ENCODE data around the gene C1orf232. TPM values are rescaled to one million over a fixed set of nuclear protein-coding genes. Genes with fewer than 3 reads are reported as not detected.

C1orf232 gene
- not detected for polyA plus RNA-seq (2012; ENCODE audit: low read depth, missing spikeins)

- FAIRE-seq = no peak
- no peak for DNase-seq (ENCODE audit: insufficient read length, low spot score)
- no peak for TF ChIP-seq SPI1 (IDR thresholded peaks at IDR 0.05; ENCODE audit: low read depth, low read length)
- TF ChIP-seq POLR2AphosphoS5 (IDR thresholded peaks at IDR 0.05; ENCODE audit: low read depth, low read length) = no peak
- no peak for TF ChIP-seq POU2F2 (IDR thresholded peaks at IDR 0.05; ENCODE audit: low read depth, low read length)
- no peak for TF ChIP-seq TAF1 (IDR thresholded peaks at IDR 0.05; ENCODE audit: low read depth, low read length)
- no peak for TF ChIP-seq POLR2A (IDR thresholded peaks at IDR 0.05; ENCODE audit: low read depth, low read length)
- no peak for TF ChIP-seq PAX5 (IDR thresholded peaks at IDR 0.05; ENCODE audit: insufficient read depth, low read length, severe bottlenecking)
Measured at GRCh38 chr1:26168410-26169197, at the start of gene C1orf232. TSS of gene C1orf232 (minus strand) at chr1:26168963. CDS start at chr1:26168499, 464 bp downstream.

DNA sequence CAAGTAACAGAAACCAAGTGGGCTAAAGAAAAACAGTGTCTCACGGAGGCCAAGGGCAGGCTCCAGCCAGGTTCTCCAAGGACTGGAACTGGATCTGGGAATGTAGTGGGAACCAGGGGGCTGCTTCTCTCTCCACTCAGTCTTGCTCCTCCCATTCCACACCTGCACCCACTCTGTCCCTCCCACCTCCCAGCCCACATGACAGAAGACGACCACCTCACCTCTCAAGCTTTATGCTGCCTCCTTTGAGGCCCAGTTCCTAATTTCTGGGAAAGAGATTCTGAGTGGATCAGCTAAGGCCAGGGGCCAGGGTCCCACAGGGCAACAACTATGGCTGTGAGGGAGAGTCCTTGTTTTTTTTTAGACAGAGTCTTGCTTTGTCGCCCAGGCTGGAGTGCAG lies 46.5 kb upstream of the C1orf232 start:
- DNase-seq (ENCODE audit: insufficient read length, low spot score) = no peak
- TF ChIP-seq POLR2A (IDR thresholded peaks at IDR 0.05; ENCODE audit: low read depth, low read length) (no peak), POU2F2 (IDR thresholded peaks at IDR 0.05; ENCODE audit: low read depth, low read length) (no peak), POLR2AphosphoS5 (IDR thresholded peaks at IDR 0.05; ENCODE audit: low read depth, low read length) (no peak), TAF1 (IDR thresholded peaks at IDR 0.05; ENCODE audit: low read depth, low read length) (no peak), SPI1 (IDR thresholded peaks at IDR 0.05; ENCODE audit: low read depth, low read length) (no peak), PAX5 (IDR thresholded peaks at IDR 0.05; ENCODE audit: insufficient read depth, low read length, severe bottlenecking) (no peak)
- no peak for FAIRE-seq

DNA sequence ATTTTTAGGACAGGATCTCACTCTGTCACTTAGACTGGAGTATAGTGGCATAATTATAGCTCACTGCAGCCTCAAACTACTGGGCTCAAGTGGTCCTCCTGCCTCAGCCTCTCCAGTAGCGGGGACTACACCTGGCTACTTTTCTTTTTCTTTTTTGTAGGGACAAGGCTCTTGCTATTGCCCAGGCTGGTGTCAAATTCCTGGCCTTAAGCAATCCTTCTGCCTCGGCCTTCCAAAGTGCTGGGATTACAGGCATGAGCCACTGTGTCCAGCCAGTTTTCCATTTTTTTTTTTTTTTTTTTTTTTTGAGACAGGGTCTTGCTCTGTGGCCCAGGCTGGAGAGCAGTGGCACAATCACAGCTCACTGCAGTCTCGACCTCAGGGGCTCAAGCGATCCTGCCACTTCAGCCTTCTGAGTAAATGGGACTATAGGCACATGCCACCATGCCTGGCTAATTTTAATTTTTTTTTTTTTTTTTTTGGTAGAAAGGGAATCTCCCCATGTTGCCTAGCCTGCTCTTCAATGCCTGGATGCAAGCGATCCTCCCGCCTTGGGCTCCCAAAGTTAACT lies 44.7 kb upstream of the C1orf232 start:
- DNase-seq (ENCODE audit: insufficient read length, low spot score) = no peak
- FAIRE-seq = no peak
- TF ChIP-seq POLR2AphosphoS5 (IDR thresholded peaks at IDR 0.05; ENCODE audit: low read depth, low read length) (no peak), TAF1 (IDR thresholded peaks at IDR 0.05; ENCODE audit: low read depth, low read length) (no peak), POU2F2 (IDR thresholded peaks at IDR 0.05; ENCODE audit: low read depth, low read length) (no peak), PAX5 (IDR thresholded peaks at IDR 0.05; ENCODE audit: insufficient read depth, low read length, severe bottlenecking) (no peak), SPI1 (IDR thresholded peaks at IDR 0.05; ENCODE audit: low read depth, low read length) (no peak), POLR2A (IDR thresholded peaks at IDR 0.05; ENCODE audit: low read depth, low read length) (no peak)

GRCh38 chr1:26212726-26213125 lies 44.0 kb upstream of the C1orf232 start:
- DNase-seq (ENCODE audit: insufficient read length, low spot score) = no peak
- FAIRE-seq = no peak
- no peak for TF ChIP-seq POLR2A (IDR thresholded peaks at IDR 0.05; ENCODE audit: low read depth, low read length)
- no peak for TF ChIP-seq SPI1 (IDR thresholded peaks at IDR 0.05; ENCODE audit: low read depth, low read length)
- no peak for TF ChIP-seq POLR2AphosphoS5 (IDR thresholded peaks at IDR 0.05; ENCODE audit: low read depth, low read length)
- TF ChIP-seq POU2F2 (IDR thresholded peaks at IDR 0.05; ENCODE audit: low read depth, low read length) = no peak
- no peak for TF ChIP-seq TAF1 (IDR thresholded peaks at IDR 0.05; ENCODE audit: low read depth, low read length)
- no peak for TF ChIP-seq PAX5 (IDR thresholded peaks at IDR 0.05; ENCODE audit: insufficient read depth, low read length, severe bottlenecking)

DNA sequence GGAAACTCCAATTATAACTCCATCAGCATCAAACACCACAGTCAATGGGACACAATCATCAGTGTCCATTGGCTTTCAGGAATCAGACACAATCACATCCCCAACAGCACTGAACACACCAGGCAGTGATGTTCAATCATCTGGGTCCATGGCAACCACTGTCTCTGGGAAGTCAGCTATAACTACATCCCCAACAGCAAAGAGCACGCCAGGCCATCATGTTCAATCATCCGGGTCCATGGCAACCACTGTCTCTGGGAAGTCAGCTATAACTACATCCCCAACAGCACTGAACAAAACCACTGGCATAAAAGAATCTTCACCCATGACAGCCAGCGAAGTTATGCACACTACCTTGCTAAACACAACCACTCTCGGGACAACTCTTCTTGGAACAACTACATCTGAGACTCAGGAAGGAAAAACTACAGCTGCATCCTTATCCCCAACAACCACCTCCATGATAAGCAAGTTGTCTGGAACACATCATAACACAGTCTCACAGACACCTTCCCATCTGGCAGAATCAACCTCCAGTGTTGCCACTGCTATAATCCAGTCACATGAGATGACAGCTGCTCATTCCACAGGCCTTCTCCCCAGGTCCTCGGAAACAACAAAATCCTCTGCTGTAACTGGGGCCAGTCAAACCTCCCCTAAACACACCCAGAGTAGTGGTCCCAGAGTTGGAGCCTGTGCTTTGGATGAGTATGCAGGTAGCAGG lies 41.5 kb upstream of the C1orf232 start:
- DNase-seq (ENCODE audit: insufficient read length, low spot score) (no peak), FAIRE-seq (no peak)
- TF ChIP-seq TAF1 (IDR thresholded peaks at IDR 0.05; ENCODE audit: low read depth, low read length) (no peak), POLR2AphosphoS5 (IDR thresholded peaks at IDR 0.05; ENCODE audit: low read depth, low read length) (no peak), PAX5 (IDR thresholded peaks at IDR 0.05; ENCODE audit: insufficient read depth, low read length, severe bottlenecking) (no peak), POU2F2 (IDR thresholded peaks at IDR 0.05; ENCODE audit: low read depth, low read length) (no peak), SPI1 (IDR thresholded peaks at IDR 0.05; ENCODE audit: low read depth, low read length) (no peak), POLR2A (IDR thresholded peaks at IDR 0.05; ENCODE audit: low read depth, low read length) (no peak)

DNA sequence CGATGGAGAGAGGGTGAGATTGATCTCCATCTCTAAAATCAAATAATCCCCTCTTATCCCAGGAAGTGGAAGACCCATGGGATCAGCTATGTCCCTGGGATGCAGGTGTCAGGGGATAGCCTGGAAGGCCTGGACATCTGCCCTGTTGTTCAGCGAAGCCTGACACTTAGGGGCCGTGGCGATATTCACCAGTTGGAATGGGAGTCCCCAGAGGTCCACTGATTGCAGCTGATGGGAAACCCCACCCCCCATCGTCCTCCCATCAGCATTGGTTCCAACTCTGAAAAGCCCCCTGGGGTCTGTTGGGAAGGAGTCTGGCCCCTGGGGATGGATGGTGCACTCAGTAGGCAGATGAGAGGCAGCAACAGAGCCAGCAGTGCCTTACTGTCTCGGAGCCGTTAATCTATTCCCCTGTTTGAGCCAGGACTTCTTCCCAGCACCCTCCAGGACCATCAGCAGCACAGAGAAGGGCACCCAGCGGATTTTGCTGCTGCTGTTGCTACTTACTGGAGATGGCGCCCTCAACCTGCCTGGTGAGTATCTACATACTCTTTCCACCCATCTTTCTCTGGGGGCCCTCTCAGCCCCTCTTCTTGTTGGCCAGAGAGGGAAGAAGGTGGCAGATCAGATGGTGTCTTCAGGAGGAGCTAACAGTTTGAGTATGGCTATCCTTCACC lies 35.0 kb upstream of the C1orf232 start:
- TF ChIP-seq POLR2AphosphoS5 (IDR thresholded peaks at IDR 0.05; ENCODE audit: low read depth, low read length) (no peak), PAX5 (IDR thresholded peaks at IDR 0.05; ENCODE audit: insufficient read depth, low read length, severe bottlenecking) (no peak), POU2F2 (IDR thresholded peaks at IDR 0.05; ENCODE audit: low read depth, low read length) (no peak), POLR2A (IDR thresholded peaks at IDR 0.05; ENCODE audit: low read depth, low read length) (no peak), SPI1 (IDR thresholded peaks at IDR 0.05; ENCODE audit: low read depth, low read length) (no peak), TAF1 (IDR thresholded peaks at IDR 0.05; ENCODE audit: low read depth, low read length) (no peak)
- no peak for DNase-seq (ENCODE audit: insufficient read length, low spot score)

GRCh38 chr1:26200413-26200812 lies 31.6 kb upstream of the C1orf232 start:
- FAIRE-seq = no peak
- no peak for DNase-seq (ENCODE audit: insufficient read length, low spot score)
- TF ChIP-seq TAF1 (IDR thresholded peaks at IDR 0.05; ENCODE audit: low read depth, low read length) (no peak), POLR2AphosphoS5 (IDR thresholded peaks at IDR 0.05; ENCODE audit: low read depth, low read length) (no peak), POU2F2 (IDR thresholded peaks at IDR 0.05; ENCODE audit: low read depth, low read length) (no peak), POLR2A (IDR thresholded peaks at IDR 0.05; ENCODE audit: low read depth, low read length) (no peak), PAX5 (IDR thresholded peaks at IDR 0.05; ENCODE audit: insufficient read depth, low read length, severe bottlenecking) (no peak), SPI1 (IDR thresholded peaks at IDR 0.05; ENCODE audit: low read depth, low read length) (no peak)

More for the DNA sequence above, 35.0 kb upstream of the C1orf232 start:
- no peak for FAIRE-seq

- no peak for FAIRE-seq
- no peak for DNase-seq (ENCODE audit: insufficient read length, low spot score)
- TF ChIP-seq POU2F2 (IDR thresholded peaks at IDR 0.05; ENCODE audit: low read depth, low read length) (no peak), POLR2A (IDR thresholded peaks at IDR 0.05; ENCODE audit: low read depth, low read length) (no peak), PAX5 (IDR thresholded peaks at IDR 0.05; ENCODE audit: insufficient read depth, low read length, severe bottlenecking) (no peak), TAF1 (IDR thresholded peaks at IDR 0.05; ENCODE audit: low read depth, low read length) (no peak), SPI1 (IDR thresholded peaks at IDR 0.05; ENCODE audit: low read depth, low read length) (no peak), POLR2AphosphoS5 (IDR thresholded peaks at IDR 0.05; ENCODE audit: low read depth, low read length) (no peak)
Measured at GRCh38 chr1:26197813-26198212, 29.1 kb upstream of the C1orf232 start.

Measured in GM12891 (cell line).